ENCODE measurements around the gene BABAM1.

BABAM1 gene

DNA sequence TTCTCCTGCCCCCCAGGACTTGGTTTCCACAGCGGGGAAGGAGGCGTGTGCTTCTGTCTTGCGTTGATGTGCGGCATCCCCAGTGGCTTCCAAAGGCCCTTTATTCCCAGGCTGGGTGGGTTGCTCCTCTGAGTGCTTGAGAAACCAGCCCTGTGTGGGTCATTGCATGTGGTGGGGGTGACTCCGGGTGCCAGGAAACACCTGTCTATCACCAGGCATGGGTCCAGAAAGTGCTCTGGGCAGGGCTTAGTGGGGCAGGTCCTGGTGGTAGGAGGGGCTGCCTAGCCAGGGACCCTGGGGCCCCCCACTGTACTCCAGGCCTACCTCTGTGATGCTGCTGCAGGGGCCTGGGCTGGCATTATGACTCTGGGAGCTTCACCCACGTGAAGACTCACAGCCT lies 51.7 kb downstream of the BABAM1 start:
- Histone ChIP-seq H3K4me1 (ENCODE audit: control insufficient read depth, low read depth, low read length) (no peaks in the 10 kb centered on the region), H3K23ac (ENCODE audit: low read length) (no peak overlapping the region), H3K36me3 (ENCODE audit: control insufficient read depth, insufficient read depth, low read length) (peaks cover 7% of the 10 kb centered on the region)

DNA sequence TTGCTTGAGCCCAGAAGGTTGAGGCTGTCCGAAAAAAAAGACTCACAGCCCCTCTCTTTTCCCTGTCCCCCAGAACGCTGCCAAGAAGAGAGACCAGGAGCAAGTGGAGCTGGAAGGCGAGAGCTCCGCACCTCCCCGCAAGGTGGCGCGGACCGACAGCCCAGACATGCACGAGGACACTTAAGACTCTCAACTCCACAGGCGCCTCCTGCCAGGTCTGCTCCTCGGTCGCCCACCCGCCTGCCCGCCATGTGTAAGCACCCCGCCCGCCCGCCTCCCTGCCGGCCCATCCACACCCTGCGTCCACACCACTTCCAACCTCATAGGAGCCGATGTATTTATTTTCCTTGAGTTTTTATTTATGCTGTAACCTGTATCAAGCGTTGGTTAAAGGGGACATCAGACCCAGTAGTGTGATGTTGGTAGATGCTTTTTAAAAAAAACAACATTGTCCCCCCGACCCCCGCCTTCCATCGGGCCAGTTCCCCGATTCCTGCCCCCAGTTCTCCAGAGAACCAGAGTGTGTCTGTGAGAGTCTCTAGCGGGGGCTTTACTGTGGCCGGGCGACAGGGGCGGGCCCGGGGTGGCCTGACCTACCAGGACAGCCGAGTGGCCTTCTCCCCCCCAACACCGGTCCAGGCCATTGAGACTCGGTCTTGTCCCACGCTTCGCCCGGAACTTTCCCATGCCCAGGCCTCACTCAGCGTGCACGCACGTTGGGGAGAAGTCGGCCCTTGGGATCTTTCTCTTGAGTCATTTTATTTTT lies 52.4 kb downstream of the BABAM1 start:
- Histone ChIP-seq H3K79me2 (ENCODE audit: control insufficient read depth, insufficient read depth, low read length) (no peaks in the 10 kb centered on the region), H3K4me3 (ENCODE audit: low read length) (no peak overlapping the region), H3K18ac (ENCODE audit: low read length) (no peak overlapping the region), H3K27ac (ENCODE audit: low read depth, low read length) (no peak overlapping the region), H3K4me2 (ENCODE audit: low read length) (no peak overlapping the region), H3K79me1 (ENCODE audit: low read length) (no peaks in the 10 kb centered on the region), H3K23ac (ENCODE audit: low read length) (no peak overlapping the region), H3K9ac (ENCODE audit: low read length) (no peak overlapping the region), H4K8ac (ENCODE audit: low read depth, low read length) (no peak overlapping the region), H3K4me1 (ENCODE audit: control insufficient read depth, low read depth, low read length) (no peaks in the 10 kb centered on the region), H3K36me3 (ENCODE audit: control insufficient read depth, insufficient read depth, low read length) (peaks cover 5% of the 10 kb centered on the region), H2BK120ac (ENCODE audit: low read depth, low read length) (no peak overlapping the region), H3K56ac (ENCODE audit: low read length) (no peak overlapping the region), H2AK5ac (ENCODE audit: low read length) (no peak overlapping the region), H4K5ac (ENCODE audit: low read length) (no peak overlapping the region), H3K4ac (ENCODE audit: low read depth, low read length) (no peak overlapping the region), H3K27me3 (ENCODE audit: insufficient read depth, low read length, poor library complexity) (no peaks in the 10 kb centered on the region), H2BK5ac (ENCODE audit: low read length) (no peak overlapping the region), H2BK15ac (replicated peaks; ENCODE audit: low read depth) (no peak overlapping the region)
- no peak for DNase-seq
- WGBS (ENCODE audit: extremely low coverage, insufficient coverage, low lambda C conversion rate), result no CpG with 5 or more reads among the region's 40 CpGs

More for the DNA sequence above, 51.7 kb downstream of the BABAM1 start:
- no peak for DNase-seq
- Histone ChIP-seq H4K8ac (ENCODE audit: low read depth, low read length) (no peak overlapping the region), H3K9ac (ENCODE audit: low read length) (no peak overlapping the region), H3K18ac (ENCODE audit: low read length) (no peak overlapping the region), H3K4ac (ENCODE audit: low read depth, low read length) (no peak overlapping the region), H2AK5ac (ENCODE audit: low read length) (no peak overlapping the region), H2BK5ac (ENCODE audit: low read length) (no peak overlapping the region), H2BK15ac (replicated peaks; ENCODE audit: low read depth) (no peak overlapping the region), H3K27me3 (ENCODE audit: insufficient read depth, low read length, poor library complexity) (no peaks in the 10 kb centered on the region), H3K79me2 (ENCODE audit: control insufficient read depth, insufficient read depth, low read length) (no peaks in the 10 kb centered on the region), H3K4me3 (ENCODE audit: low read length) (no peak overlapping the region), H3K79me1 (ENCODE audit: low read length) (no peaks in the 10 kb centered on the region), H4K5ac (ENCODE audit: low read length) (no peak overlapping the region), H3K27ac (ENCODE audit: low read depth, low read length) (no peak overlapping the region), H3K56ac (ENCODE audit: low read length) (no peak overlapping the region), H2BK120ac (ENCODE audit: low read depth, low read length) (no peak overlapping the region), H3K4me2 (ENCODE audit: low read length) (no peak overlapping the region)
- no CpG with 5 or more reads among the region's 6 CpGs for WGBS (ENCODE audit: extremely low coverage, insufficient coverage, low lambda C conversion rate)

DNA sequence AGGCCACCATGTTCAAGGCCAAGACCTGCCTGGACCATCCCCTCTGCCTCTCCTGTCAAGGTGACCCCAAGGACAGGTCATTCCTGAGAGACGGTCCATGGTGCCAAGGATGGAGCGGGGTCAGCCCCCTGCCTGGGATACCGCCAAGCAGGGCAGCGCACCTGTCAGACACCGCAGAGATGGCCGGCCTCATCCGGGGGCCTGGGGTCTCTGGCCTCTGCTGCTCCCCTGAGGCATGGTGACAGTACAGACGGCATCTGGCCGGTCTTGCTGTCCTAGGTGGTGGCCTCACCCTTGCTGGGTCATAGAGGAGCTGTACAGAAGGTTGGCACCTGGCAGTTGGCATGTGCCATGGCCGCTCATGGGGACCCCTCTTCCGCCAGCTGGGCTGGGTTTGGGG lies 53.2 kb downstream of the BABAM1 start:
- H3K4me1 ChIP-seq (ENCODE audit: control insufficient read depth, low read depth, low read length), result no peaks in the 10 kb centered on the region
- H3K36me3 ChIP-seq (ENCODE audit: control insufficient read depth, insufficient read depth, low read length), result peaks cover 4% of the 10 kb centered on the region
- no peak overlapping the region for H2BK15ac ChIP-seq (replicated peaks; ENCODE audit: low read depth)
- no peaks in the 10 kb centered on the region for H3K79me1 ChIP-seq (ENCODE audit: low read length)
- WGBS (ENCODE audit: extremely low coverage, insufficient coverage, low lambda C conversion rate), result no CpG with 5 or more reads among the region's 11 CpGs
- no peak overlapping the region for H2AK5ac ChIP-seq (ENCODE audit: low read length)
- no peak overlapping the region for H3K4ac ChIP-seq (ENCODE audit: low read depth, low read length)
- no peak overlapping the region for H3K18ac ChIP-seq (ENCODE audit: low read length)
- no peaks in the 10 kb centered on the region for H3K27me3 ChIP-seq (ENCODE audit: insufficient read depth, low read length, poor library complexity)
- H3K4me3 ChIP-seq (ENCODE audit: low read length), result no peak overlapping the region
- no peak overlapping the region for H3K9ac ChIP-seq (ENCODE audit: low read length)
- no peak overlapping the region for H3K56ac ChIP-seq (ENCODE audit: low read length)
- H2BK120ac ChIP-seq (ENCODE audit: low read depth, low read length), result no peak overlapping the region
- DNase-seq, result no peak
- no peak overlapping the region for H4K8ac ChIP-seq (ENCODE audit: low read depth, low read length)
- no peak overlapping the region for H2BK5ac ChIP-seq (ENCODE audit: low read length)
- no peaks in the 10 kb centered on the region for H3K79me2 ChIP-seq (ENCODE audit: control insufficient read depth, insufficient read depth, low read length)
- H3K27ac ChIP-seq (ENCODE audit: low read depth, low read length), result no peak overlapping the region
- no peak overlapping the region for H3K23ac ChIP-seq (ENCODE audit: low read length)
- H4K5ac ChIP-seq (ENCODE audit: low read length), result no peak overlapping the region
- no peak overlapping the region for H3K4me2 ChIP-seq (ENCODE audit: low read length)

DNA sequence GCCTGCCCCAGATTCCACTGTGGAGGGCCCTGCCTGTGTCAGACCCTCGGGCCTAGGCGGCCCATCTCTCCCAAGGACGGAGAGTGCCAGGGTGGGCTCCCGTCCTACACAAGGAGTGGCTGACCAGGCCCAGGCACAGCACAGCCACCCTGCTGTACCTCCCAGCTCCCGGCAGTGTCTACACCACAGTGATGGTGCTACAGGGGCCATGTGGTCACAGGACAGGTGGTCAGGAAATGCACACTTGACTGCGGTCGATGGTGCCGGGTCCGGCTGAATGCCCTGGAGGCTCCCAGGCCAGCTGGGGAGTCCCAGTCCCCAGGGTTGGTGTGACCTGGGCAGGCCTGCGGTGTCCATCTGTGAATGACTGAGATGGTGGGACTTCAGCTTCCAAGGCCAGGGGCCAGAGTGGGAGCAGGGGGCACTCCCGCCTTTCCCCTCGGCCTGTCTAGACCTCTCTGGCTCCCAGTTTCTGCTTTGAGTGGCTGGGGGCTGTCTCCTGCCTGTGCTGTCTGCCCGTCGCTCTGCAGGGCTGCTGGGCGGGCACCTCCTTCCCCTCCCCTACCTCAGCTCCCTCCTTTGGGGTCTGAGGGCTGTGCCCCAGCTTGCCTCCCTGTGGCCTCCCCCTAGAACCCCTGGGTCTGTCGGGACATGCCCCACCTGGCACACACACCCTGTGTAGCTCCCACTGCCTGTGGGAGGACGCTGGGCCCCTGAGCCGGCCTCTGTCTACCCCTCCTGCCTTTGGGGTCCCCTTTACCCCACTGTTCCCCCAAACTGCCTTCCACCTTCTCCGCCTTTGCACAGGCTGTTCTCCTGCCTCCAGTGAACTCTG lies 54.6 kb downstream of the BABAM1 start:
- Histone ChIP-seq H3K56ac (ENCODE audit: low read length) (no peak overlapping the region), H3K27me3 (ENCODE audit: insufficient read depth, low read length, poor library complexity) (no peaks in the 10 kb centered on the region), H2BK15ac (replicated peaks; ENCODE audit: low read depth) (no peak overlapping the region), H2AK5ac (ENCODE audit: low read length) (no peak overlapping the region), H3K79me2 (ENCODE audit: control insufficient read depth, insufficient read depth, low read length) (no peaks in the 10 kb centered on the region), H3K4me3 (ENCODE audit: low read length) (no peak overlapping the region), H3K4ac (ENCODE audit: low read depth, low read length) (no peak overlapping the region), H3K4me2 (ENCODE audit: low read length) (no peak overlapping the region), H3K23ac (ENCODE audit: low read length) (no peak overlapping the region), H3K4me1 (ENCODE audit: control insufficient read depth, low read depth, low read length) (no peaks in the 10 kb centered on the region), H2BK120ac (ENCODE audit: low read depth, low read length) (no peak overlapping the region), H3K79me1 (ENCODE audit: low read length) (no peaks in the 10 kb centered on the region), H3K27ac (ENCODE audit: low read depth, low read length) (no peak overlapping the region), H3K36me3 (ENCODE audit: control insufficient read depth, insufficient read depth, low read length) (peaks cover 1% of the 10 kb centered on the region), H3K18ac (ENCODE audit: low read length) (no peak overlapping the region), H2BK5ac (ENCODE audit: low read length) (no peak overlapping the region), H3K9ac (ENCODE audit: low read length) (no peak overlapping the region), H4K8ac (ENCODE audit: low read depth, low read length) (no peak overlapping the region), H4K5ac (ENCODE audit: low read length) (no peak overlapping the region)
- no peak for DNase-seq
- WGBS (ENCODE audit: extremely low coverage, insufficient coverage, low lambda C conversion rate), result no CpG with 5 or more reads among the region's 19 CpGs

DNA sequence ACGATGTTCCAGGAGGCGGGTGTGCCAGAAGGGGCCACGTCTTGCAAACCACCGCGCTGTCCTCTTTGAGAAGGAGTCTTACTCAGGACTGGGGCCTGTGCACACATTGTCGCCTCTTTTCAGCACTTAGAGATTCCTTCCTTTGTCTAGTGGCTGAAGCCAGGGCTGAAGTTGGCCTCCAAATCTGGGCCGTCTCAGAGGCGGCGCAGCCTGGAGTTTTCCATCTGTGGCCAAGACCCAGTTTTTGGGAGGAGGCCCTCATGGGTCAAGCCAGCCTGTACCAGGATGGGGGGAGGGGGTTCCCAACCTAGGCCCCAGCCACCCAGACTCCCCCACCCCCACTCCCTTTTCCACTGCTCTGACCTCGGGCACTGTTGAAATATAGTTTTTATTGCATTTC lies 55.6 kb downstream of the BABAM1 start:
- Histone ChIP-seq H3K4me3 (ENCODE audit: low read length) (no peak overlapping the region), H3K79me2 (ENCODE audit: control insufficient read depth, insufficient read depth, low read length) (no peaks in the 10 kb centered on the region), H2BK15ac (replicated peaks; ENCODE audit: low read depth) (no peak overlapping the region), H3K4me2 (ENCODE audit: low read length) (no peak overlapping the region), H3K4me1 (ENCODE audit: control insufficient read depth, low read depth, low read length) (no peaks in the 10 kb centered on the region), H3K18ac (ENCODE audit: low read length) (no peak overlapping the region), H4K8ac (ENCODE audit: low read depth, low read length) (no peak overlapping the region), H3K56ac (ENCODE audit: low read length) (no peak overlapping the region), H3K9ac (ENCODE audit: low read length) (no peak overlapping the region), H3K23ac (ENCODE audit: low read length) (no peak overlapping the region), H3K27me3 (ENCODE audit: insufficient read depth, low read length, poor library complexity) (no peaks in the 10 kb centered on the region), H2BK120ac (ENCODE audit: low read depth, low read length) (no peak overlapping the region), H3K36me3 (ENCODE audit: control insufficient read depth, insufficient read depth, low read length) (peaks cover 1% of the 10 kb centered on the region), H2AK5ac (ENCODE audit: low read length) (no peak overlapping the region), H3K4ac (ENCODE audit: low read depth, low read length) (no peak overlapping the region), H3K79me1 (ENCODE audit: low read length) (no peaks in the 10 kb centered on the region), H4K5ac (ENCODE audit: low read length) (no peak overlapping the region), H3K27ac (ENCODE audit: low read depth, low read length) (no peak overlapping the region), H2BK5ac (ENCODE audit: low read length) (no peak overlapping the region)
- WGBS (ENCODE audit: extremely low coverage, insufficient coverage, low lambda C conversion rate), result no CpG with 5 or more reads among the region's 10 CpGs
- DNase-seq, result no peak
